ENCODE results near the gene PRRT1B.

DNA sequence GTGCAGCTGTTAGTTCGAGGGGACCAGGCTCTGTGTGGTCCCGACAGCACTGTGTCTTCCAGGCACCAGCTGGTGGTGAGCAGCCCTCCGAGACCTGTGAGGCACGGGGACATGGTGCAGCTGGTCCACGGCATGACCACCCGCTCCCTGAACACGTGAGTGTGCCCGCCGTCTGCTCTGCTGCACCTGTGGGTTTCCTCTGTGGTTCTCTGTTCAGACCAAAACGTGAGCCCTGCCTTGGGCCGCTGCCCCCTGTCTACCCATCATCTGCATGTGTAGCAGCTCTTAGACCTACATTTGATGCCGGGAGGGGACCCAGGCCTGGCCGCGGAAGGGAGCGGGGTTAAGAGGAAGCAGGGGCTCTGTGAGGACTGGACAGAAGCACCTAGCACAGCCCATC, 32.1 kb upstream of the PRRT1B start:
- TF ChIP-seq, protein P1, sequence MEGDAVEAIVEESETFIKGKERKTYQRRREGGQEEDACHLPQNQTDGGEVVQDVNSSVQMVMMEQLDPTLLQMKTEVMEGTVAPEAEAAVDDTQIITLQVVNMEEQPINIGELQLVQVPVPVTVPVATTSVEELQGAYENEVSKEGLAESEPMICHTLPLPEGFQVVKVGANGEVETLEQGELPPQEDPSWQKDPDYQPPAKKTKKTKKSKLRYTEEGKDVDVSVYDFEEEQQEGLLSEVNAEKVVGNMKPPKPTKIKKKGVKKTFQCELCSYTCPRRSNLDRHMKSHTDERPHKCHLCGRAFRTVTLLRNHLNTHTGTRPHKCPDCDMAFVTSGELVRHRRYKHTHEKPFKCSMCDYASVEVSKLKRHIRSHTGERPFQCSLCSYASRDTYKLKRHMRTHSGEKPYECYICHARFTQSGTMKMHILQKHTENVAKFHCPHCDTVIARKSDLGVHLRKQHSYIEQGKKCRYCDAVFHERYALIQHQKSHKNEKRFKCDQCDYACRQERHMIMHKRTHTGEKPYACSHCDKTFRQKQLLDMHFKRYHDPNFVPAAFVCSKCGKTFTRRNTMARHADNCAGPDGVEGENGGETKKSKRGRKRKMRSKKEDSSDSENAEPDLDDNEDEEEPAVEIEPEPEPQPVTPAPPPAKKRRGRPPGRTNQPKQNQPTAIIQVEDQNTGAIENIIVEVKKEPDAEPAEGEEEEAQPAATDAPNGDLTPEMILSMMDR (conservative IDR thresholded peaks at IDR 0.05; ENCODE audit: low read depth in 2 of 2) = no peak
- no peak for TF ChIP-seq EZH2 (IDR thresholded peaks at IDR 0.05; ENCODE audit: low read depth, unreplicated experiment)
- no peak for TF ChIP-seq POLR2AphosphoS5 (IDR thresholded peaks at IDR 0.05; ENCODE audit: low read depth)
- TF ChIP-seq, protein P2, sequence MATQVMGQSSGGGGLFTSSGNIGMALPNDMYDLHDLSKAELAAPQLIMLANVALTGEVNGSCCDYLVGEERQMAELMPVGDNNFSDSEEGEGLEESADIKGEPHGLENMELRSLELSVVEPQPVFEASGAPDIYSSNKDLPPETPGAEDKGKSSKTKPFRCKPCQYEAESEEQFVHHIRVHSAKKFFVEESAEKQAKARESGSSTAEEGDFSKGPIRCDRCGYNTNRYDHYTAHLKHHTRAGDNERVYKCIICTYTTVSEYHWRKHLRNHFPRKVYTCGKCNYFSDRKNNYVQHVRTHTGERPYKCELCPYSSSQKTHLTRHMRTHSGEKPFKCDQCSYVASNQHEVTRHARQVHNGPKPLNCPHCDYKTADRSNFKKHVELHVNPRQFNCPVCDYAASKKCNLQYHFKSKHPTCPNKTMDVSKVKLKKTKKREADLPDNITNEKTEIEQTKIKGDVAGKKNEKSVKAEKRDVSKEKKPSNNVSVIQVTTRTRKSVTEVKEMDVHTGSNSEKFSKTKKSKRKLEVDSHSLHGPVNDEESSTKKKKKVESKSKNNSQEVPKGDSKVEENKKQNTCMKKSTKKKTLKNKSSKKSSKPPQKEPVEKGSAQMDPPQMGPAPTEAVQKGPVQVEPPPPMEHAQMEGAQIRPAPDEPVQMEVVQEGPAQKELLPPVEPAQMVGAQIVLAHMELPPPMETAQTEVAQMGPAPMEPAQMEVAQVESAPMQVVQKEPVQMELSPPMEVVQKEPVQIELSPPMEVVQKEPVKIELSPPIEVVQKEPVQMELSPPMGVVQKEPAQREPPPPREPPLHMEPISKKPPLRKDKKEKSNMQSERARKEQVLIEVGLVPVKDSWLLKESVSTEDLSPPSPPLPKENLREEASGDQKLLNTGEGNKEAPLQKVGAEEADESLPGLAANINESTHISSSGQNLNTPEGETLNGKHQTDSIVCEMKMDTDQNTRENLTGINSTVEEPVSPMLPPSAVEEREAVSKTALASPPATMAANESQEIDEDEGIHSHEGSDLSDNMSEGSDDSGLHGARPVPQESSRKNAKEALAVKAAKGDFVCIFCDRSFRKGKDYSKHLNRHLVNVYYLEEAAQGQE (IDR thresholded peaks at IDR 0.05; ENCODE audit: unreplicated experiment) = no peak
- no peak for TF ChIP-seq EZH2phosphoT487 (IDR thresholded peaks at IDR 0.05; ENCODE audit: unreplicated experiment)
- TF ChIP-seq JUNB (IDR thresholded peaks at IDR 0.05; ENCODE audit: unreplicated experiment) = no peak
- TF ChIP-seq STAT1 (IDR thresholded peaks at IDR 0.05; ENCODE audit: unreplicated experiment) = no peak
- no peak for TF ChIP-seq NANOG (IDR thresholded peaks at IDR 0.05; ENCODE audit: borderline replicate concordance)

All from GM23338 (cell line).